Measurements from ENCODE around the gene PTPN23. TPM values are rescaled to one million over a fixed set of nuclear protein-coding genes. Genes with fewer than 3 reads are reported as not detected.

The PTPN23 gene
- total RNA-seq, 6 experiments from 2014 or later, result 14.9 to 25.8 (median 16.9) TPM

GRCh38 chr3:47418167-47419082 is 37.6 kb downstream of the PTPN23 start:
- 89% methylated on average over 6 of the region's 53 CpGs for WGBS (ENCODE audit: insufficient coverage, low coverage, low lambda C conversion rate, missing lambda C conversion rate)
- intact Hi-C loops (cut with DNase I), result no loop called here
- peak in 2 of 3 donors; percentile 27 to 50 for DNase-seq

GRCh38 chr3:47419083-47420043 is 38.5 kb downstream of the PTPN23 start:
- Histone ChIP-seq H3K9me3 (no peaks in the 10 kb centered on the region), H3K27ac (no peak overlapping the region), H3K4me3 (no peak overlapping the region), H3K36me3 (peaks cover 0 to 46% (median 6%) of the 10 kb centered on the region in 4 donors), H3K4me1 (peaks cover 0 to 45% (median 17%) of the 10 kb centered on the region in 4 donors), H3K27me3 (no peaks in the 10 kb centered on the region)
- no CpG with 5 or more reads among the region's 17 CpGs for whole genome bisulfite sequencing (ENCODE audit: insufficient coverage, low coverage, low lambda C conversion rate, missing lambda C conversion rate)
- intact Hi-C loops (cut with DNase I), result loop anchor here (5.0 kb wide), 1 partner anchor 58 kb away; the partner anchor contains the start of gene SCAP (in 2 of the 2)
- peak in 2 of 3 donors; percentile 27 to 52 for DNase-seq
- TF ChIP-seq CTCF (IDR thresholded peaks at IDR 0.05), result no peak
- no peak for TF ChIP-seq POLR2A (IDR thresholded peaks at IDR 0.05)
- ATAC-seq, result no peak

More at GRCh38 chr3:47418167-47419082, 37.6 kb downstream of the PTPN23 start:
- Histone ChIP-seq H3K4me3 (no peak overlapping the region), H3K4me1 (peaks cover 0 to 37% (median 12%) of the 10 kb centered on the region in 4 donors), H3K27me3 (no peaks in the 10 kb centered on the region), H3K27ac (no peak overlapping the region), H3K9me3 (no peaks in the 10 kb centered on the region), H3K36me3 (peaks cover 0 to 56% (median 10%) of the 10 kb centered on the region in 4 donors)
- TF ChIP-seq POLR2A (IDR thresholded peaks at IDR 0.05) (no peak), CTCF (IDR thresholded peaks at IDR 0.05) (no peak)
- no peak for ATAC-seq

DNA sequence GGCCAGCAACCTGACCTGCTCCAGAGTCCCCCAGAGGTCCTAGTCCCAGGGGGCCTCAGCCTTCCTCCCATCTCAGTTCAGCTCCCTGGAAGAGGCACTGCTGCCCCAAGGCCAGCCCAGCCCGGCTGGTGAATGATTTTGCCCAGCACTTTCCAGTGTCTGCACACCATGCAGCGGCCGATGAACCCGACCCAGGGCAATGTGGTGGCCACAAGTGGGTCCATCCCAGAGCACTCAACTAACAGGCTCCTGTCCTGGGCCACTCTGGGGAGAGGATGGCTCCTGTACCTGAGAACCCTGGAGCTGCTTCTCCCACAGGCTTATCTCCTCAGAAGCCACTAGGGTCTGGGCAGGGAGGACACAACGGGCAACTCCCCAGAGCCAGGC is 39.2 kb downstream of the PTPN23 start:
- DNase-seq (peak in 1 of 3 donors; percentile 49), ATAC-seq (no peak)
- H3K4me3 ChIP-seq, result no peak overlapping the region
- H3K36me3 ChIP-seq, result peaks cover 0 to 40% (median 4%) of the 10 kb centered on the region in 4 donors
- WGBS (ENCODE audit: insufficient coverage, low coverage, low lambda C conversion rate, missing lambda C conversion rate), result 92% methylated on average over 2 of the region's 5 CpGs
- TF ChIP-seq POLR2A (IDR thresholded peaks at IDR 0.05), result no peak
- no peaks in the 10 kb centered on the region for H3K9me3 ChIP-seq
- intact Hi-C loops (cut with DNase I), result loop anchor here (5.0 kb wide), 1 partner anchor 57 kb away; the partner anchor contains the start of gene SCAP (in 2 of the 2)
- peaks cover 0 to 46% (median 19%) of the 10 kb centered on the region in 4 donors for H3K4me1 ChIP-seq
- no peaks in the 10 kb centered on the region for H3K27me3 ChIP-seq
- H3K27ac ChIP-seq, result no peak overlapping the region

GRCh38 chr3:47420511-47421484 is 40.0 kb downstream of the PTPN23 start:
- Histone ChIP-seq H3K27me3 (no peaks in the 10 kb centered on the region), H3K27ac (peak overlapping the region in 2 of 3 donors; percentile 49 to 72), H3K4me3 (peak overlapping the region in 2 of 3 donors; percentile 9 to 26), H3K36me3 (peaks cover 0 to 34% (median 4%) of the 10 kb centered on the region in 4 donors), H3K9me3 (no peaks in the 10 kb centered on the region), H3K4me1 (peaks cover 0 to 52% (median 22%) of the 10 kb centered on the region in 4 donors)
- TF ChIP-seq POLR2A (IDR thresholded peaks at IDR 0.05), result no peak
- TF ChIP-seq CTCF (IDR thresholded peaks at IDR 0.05), result peak; percentile 87 to 94 (median 92)
- intact Hi-C loops (cut with DNase I), result loop anchor here (5.0 kb wide), 1 partner anchor 57 kb away; the partner anchor contains the start of gene SCAP (in 2 of the 2)
- DNase-seq, result peak; percentile 80 to 87 (median 84)
- ATAC-seq, result peak; percentile 68 to 76 (median 70)
- WGBS (ENCODE audit: insufficient coverage, low coverage, low lambda C conversion rate, missing lambda C conversion rate), result 56% methylated on average over 8 of the region's 29 CpGs

Data from right lobe of liver (tissue), 6 donors.